Measurements from ENCODE around the gene CEP85L.

The CEP85L gene

DNA sequence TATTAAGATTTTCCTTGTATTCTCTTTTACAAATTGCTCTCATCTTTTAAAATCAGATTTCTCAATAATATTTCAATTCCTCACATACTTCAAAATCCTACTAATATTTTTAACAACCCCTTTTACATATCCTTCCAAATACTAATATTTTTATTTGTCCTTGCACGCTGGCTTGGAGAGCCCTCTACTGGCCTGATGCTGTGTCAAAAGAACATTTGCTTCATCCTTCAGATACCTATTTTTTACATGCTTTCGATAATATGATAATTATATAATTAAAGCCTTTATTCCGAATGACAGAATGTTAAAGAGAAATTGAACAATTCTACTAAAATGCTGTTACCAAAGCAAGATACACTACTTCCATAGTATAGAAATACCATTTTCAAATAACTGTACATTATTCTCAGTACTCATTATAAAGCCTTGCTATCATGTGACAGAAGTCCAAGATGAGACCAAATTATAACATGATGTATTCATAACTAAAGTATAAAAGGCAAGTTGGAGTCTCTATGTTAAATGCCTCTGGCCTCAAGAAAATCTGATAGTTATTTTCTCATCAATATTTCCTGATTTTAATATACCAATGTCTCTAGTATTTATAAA lies 142.3 kb downstream of the CEP85L start:
- TF ChIP-seq, protein P1, sequence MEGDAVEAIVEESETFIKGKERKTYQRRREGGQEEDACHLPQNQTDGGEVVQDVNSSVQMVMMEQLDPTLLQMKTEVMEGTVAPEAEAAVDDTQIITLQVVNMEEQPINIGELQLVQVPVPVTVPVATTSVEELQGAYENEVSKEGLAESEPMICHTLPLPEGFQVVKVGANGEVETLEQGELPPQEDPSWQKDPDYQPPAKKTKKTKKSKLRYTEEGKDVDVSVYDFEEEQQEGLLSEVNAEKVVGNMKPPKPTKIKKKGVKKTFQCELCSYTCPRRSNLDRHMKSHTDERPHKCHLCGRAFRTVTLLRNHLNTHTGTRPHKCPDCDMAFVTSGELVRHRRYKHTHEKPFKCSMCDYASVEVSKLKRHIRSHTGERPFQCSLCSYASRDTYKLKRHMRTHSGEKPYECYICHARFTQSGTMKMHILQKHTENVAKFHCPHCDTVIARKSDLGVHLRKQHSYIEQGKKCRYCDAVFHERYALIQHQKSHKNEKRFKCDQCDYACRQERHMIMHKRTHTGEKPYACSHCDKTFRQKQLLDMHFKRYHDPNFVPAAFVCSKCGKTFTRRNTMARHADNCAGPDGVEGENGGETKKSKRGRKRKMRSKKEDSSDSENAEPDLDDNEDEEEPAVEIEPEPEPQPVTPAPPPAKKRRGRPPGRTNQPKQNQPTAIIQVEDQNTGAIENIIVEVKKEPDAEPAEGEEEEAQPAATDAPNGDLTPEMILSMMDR (IDR thresholded peaks at IDR 0.05): peak; percentile 88

DNA sequence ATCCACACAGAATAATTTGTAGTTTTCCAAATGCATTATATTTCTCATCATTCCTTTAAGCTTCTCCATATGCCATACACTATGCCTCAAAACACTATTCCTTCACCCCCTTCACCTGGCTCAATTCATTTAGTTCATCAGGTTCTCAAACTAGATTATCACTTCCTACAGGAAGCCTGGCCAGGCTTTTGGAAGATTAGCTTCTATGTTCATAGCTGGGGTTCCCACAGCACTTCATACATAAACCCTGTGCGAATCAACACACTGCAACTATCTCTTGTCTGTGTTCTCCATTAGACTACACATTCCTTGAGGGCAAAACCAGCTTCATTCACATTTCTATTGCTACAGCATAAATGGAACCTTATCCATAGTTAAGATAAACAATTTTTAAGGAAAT lies 143.8 kb downstream of the CEP85L start:
- TF ChIP-seq, protein P1 (IDR thresholded peaks at IDR 0.05): no peak

DNA sequence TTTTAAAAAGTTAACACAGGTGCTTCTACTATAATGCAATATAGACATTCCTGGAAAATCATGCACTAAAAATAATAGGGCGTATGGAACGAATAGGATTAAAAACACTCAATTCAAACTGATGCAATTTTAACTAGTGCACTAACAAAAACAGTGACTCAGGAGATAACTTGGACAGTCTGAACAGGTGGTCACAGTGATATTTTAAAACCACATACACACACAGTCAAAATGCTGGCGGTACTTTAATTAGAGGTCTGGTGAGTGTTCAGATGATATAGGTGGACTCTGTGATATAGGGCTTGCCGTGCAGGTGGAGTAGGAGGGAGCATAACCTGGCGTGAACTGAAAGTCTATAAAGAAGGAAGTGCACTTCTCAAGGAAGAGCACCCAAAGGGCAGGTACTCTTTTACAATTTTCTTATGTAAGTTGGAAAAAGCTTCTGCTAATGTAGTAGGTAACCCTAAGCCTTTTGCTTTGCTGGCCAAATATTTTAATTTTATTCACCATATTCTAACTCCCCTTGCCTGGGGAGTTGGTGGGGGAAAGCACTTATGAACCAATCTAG lies 145.2 kb downstream of the CEP85L start:
- TF ChIP-seq, protein P1 (IDR thresholded peaks at IDR 0.05): no peak

DNA sequence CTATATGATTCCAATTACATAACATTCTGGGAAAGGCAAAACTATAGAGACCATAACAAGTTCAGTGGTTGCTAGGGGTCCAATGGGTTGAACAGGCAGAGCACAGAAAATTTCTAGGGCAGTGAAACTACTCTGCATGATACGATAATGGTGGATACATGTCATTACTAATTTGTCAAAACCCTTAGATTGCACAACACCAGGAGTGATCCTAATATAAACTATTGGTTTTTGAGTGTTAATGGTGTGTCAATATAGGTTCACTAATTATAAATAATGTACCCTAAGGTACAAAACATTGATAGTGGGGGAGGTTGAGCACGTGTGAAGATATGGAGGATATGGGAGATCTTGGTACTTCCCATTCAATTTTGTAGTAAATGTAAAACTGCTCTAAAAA lies 145.7 kb downstream of the CEP85L start:
- TF ChIP-seq, protein P1 (IDR thresholded peaks at IDR 0.05): no peak

DNA sequence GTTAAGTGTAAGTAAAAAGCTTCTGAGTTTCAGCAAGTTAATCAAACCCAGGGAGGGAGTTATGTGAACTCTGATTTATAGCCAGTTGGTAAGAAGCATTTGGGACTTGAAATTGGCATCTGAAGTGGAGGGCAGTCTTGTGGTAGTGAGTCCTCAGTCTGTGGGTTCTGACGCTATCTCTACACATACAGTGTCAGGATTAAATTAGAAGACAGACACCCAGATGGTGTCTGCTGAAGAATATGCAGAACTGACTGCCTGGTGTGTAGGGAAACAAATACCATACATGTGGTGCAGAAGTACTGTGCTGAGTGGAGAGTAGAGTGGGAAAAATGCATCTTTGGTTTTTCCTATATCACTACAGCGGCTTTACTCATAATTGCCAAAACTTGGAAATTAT lies 146.8 kb downstream of the CEP85L start:
- TF ChIP-seq, protein P1 (IDR thresholded peaks at IDR 0.05): no peak

DNA sequence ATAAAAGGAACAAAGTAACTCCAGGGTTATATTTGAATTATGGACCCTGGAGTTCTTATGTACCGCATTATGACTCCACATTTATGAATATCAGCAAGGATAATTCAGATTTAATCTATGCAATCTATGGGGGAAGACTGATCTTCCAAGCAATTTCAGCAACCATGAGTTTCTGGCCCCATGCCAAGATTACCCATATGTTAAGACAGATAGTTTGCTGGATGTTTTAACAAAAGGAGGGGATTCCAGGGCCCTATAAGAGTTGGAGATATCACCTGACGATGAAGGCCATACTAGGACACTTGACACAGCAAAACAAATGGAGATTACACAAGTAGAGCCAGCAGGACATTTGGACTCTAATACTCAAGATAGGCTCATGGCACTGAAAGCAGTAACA lies 149.2 kb downstream of the CEP85L start:
- TF ChIP-seq, protein P1 (IDR thresholded peaks at IDR 0.05): no peak

DNA sequence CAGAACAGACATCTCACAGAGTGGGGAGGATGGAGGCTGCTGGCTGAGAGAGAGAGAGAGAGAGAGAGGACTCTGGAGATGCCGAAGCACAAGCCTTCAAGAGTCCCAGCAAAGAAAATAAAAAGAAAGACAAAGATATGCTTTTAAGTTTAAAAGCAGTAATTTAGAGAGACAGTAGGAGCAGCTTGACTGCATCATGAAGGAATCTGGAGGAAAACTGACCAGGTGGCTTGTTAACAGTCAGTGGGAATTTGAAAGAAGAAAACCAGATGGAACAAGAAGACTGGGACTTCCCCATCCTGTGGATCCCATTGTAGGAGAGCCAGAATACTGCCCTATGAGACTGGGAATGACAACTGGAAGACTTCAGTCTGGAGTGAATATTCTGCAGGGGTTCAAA lies 149.6 kb downstream of the CEP85L start:
- TF ChIP-seq, protein P1 (IDR thresholded peaks at IDR 0.05): no peak

DNA sequence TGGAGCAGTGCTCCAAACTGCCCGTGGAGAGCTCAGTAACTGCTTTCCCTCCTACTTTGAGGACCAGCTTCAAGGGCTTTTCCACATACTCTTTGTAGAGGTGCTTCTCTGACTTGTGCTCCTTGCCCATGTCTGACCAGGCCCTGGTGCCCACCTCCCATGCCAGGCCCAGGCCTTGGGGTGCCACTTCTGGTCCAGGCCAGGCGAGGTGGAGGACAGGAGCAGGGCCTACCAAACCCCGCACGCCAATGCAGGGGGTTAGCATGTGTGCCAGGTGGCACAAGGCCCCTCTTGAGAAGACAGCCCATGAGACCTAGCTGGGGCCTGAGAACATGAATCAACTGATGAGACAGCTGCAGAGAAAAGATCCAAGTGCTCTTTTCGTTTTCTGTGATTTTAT lies 150.3 kb downstream of the CEP85L start:
- TF ChIP-seq, protein P1 (IDR thresholded peaks at IDR 0.05): no peak
